Breast epithelium (tissue), 3 donors: ENCODE data around the gene PRKG1.

Experiments
- POLR2AphosphoS5 ChIP-seq, 3 donors: sonication (generic); formaldehyde crosslinking; IDR thresholded peaks; one replicate each; pipeline ENCODE4 v1.6.1; 2017; ENCODE audit warnings: antibody characterized with exemption in 3 of 3
- TF ChIP-seq, protein P1 (sequence below), 3 donors: fragments of 450-650 bp; IDR thresholded peaks; one replicate each; pipeline ENCODE4 v1.5.1; 2016 to 2017; ENCODE audit warnings: antibody characterized with exemption in 3 of 3, mild to moderate bottlenecking in 3 of 3, moderate library complexity in 3 of 3

DNA sequence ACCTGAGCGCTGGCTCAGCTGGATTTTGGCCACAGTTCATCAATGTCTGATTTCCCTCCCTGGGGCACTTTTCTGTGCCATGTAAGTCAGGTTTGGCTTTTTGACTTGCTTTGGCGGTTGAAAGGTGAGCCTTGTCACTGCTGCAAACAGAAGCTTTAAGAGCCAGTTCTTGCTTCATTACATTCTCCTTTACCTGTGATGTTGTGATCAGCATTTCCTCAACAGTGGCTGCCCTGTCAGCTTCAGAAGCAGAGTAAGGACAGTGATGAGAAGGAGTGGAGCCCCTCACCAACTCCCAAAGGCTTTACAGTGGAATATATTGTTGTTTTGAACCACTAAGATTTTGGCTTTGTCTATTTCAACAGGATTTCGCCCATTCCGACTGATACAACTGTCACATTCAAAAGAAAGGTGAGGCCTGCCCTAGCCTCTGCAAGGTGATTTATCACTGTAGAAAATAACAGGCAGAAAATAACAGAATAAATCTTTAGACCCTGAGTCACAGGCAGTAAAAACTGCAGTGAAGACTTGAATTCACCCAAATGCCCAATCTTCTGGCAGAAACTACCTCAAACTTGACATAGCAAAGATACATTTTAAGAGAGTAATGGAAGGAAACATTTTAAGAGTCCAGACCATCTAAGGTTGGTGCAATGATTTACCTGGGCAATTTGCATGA lies 1226.5 kb downstream of the PRKG1 start:
- TF ChIP-seq, protein P1, sequence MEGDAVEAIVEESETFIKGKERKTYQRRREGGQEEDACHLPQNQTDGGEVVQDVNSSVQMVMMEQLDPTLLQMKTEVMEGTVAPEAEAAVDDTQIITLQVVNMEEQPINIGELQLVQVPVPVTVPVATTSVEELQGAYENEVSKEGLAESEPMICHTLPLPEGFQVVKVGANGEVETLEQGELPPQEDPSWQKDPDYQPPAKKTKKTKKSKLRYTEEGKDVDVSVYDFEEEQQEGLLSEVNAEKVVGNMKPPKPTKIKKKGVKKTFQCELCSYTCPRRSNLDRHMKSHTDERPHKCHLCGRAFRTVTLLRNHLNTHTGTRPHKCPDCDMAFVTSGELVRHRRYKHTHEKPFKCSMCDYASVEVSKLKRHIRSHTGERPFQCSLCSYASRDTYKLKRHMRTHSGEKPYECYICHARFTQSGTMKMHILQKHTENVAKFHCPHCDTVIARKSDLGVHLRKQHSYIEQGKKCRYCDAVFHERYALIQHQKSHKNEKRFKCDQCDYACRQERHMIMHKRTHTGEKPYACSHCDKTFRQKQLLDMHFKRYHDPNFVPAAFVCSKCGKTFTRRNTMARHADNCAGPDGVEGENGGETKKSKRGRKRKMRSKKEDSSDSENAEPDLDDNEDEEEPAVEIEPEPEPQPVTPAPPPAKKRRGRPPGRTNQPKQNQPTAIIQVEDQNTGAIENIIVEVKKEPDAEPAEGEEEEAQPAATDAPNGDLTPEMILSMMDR (IDR thresholded peaks at IDR 0.05), result no peak
- TF ChIP-seq POLR2AphosphoS5 (IDR thresholded peaks at IDR 0.05), result no peak
